ENCODE results near the gene TTC33.

- TF ChIP-seq POLR2A (IDR thresholded peaks at IDR 0.05; ENCODE audit: low read depth, low read length) (no peak), TAF1 (IDR thresholded peaks at IDR 0.05; ENCODE audit: low read depth, low read length) (no peak)
These were observed 19.5 kb downstream of the TTC33 start for GRCh38 chr5:40736103-40736875.

All from GM12891 (cell line).